NOMO-1 (cell line): ENCODE data around the gene THOC2.
"Not testable (repeated sequence)": the region's sequence is repeated elsewhere in the genome, so short reads cannot be mapped to it uniquely, and the experiment has no call there.

Source experiments
- DNase-seq, 2 experiments: peaks; one replicate each; lab custom pipeline; 2025; ENCODE audit not compliant: unreplicated experiment in 2 of 2; lab: John Stamatoyannopoulos, UW

THOC2 gene

DNA sequence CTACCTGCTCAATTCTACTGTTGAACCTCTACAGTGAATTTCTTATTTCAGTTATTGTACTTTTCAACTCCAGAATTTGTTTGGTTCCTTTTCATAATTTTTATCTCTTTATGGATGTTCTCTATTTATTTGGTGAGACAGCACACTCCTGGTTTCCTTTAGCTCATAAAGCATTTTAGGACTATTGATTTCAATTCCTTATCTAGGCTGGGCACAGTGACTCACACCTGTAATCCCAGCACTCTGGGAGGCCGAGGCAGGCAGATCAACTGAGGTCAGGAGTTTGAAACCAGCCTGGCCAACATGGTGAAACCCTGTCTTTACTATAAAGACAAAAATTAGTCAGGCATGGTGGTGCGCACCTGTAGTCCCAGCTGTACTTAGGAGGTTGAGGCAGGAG lies 57.7 kb downstream of the THOC2 start:
- DNase-seq, result no peak

DNA sequence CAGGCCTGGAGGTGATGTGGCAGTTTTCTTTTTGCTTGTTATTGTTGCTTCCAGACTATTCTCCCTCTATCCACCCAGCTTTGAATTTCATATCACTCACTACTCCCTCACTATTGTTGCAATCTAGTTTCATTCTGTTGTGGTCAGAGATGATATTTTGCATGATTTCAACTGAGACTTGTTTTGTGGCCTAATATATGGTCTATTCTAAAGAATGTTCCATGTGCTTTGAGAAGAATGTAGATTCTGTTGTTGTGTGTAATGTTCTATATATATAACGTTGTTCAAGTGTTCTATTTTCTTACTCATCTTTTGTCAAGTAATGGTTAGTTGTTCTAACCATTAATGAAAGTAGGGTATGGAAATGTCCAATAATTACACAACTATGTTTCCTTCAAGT lies 59.0 kb downstream of the THOC2 start:
- DNase-seq, result no peak

DNA sequence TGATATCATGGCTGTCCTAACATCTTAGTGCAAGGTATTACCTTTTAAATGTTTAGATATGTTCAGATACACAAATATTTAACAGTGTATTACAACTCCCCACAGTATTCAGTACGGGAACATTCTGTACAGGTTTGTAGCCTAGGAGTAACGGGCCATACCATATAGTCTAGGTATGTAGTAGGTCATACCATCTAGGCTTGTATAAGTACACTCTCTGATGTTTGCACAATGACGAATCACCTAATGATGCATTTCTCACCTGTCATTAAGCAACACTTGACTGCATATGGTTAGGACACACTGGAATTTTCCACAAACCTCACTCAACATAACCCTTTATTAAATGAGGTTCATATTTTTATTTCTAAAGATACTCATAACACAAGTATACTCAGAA lies 67.7 kb downstream of the THOC2 start:
- no peak for DNase-seq

DNA sequence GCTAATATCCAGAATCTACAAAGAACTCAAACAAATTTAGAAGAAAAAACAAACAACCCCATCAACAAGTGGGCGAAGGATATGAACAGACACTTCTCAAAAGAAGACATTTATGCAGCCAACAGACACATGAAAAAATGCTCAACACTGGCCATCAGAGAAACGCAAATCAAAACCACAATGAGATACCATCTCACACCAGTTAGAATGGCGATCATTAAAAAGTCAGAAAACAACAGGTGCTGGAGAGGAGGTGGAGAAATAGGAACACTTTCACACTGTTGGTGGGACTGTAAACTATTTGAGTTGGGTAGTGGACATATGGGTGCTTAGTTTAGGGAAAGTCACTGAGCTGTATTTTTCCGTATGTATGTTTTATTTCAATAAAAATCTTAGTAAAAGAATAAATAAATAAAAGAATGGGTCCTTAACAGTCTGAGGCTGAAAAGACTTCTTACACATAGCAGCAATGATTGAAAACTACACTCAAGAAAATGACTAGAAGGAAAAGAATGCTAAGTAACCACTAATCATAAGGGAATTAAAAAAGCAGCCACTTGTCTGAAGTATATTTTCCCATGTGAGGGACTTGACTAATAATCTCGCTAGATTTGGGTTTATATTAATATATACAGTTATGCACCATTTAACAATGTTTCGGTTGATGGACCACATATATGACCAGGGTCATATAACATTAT lies 68.2 kb downstream of the THOC2 start:
- not testable (repeated sequence) for DNase-seq

DNA sequence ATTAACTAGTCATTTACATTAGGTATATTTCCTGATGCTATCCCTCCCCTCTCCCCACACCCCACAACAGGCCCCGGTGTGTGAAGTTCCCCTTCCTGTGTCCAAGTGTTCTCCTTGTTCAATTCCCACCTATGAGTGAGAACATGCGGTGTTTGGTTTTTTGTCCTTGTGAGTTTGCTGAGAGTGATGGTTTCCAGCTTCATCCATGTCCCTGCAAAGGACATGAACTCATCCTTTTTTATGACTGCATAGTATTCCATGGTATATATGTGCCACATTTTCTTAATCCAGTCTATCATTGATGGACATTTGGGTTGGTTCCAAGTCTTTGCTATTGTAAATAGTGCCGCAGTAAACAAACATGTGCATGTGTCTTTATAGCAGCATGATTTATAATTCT lies 69.1 kb downstream of the THOC2 start:
- DNase-seq, result not testable (repeated sequence)

DNA sequence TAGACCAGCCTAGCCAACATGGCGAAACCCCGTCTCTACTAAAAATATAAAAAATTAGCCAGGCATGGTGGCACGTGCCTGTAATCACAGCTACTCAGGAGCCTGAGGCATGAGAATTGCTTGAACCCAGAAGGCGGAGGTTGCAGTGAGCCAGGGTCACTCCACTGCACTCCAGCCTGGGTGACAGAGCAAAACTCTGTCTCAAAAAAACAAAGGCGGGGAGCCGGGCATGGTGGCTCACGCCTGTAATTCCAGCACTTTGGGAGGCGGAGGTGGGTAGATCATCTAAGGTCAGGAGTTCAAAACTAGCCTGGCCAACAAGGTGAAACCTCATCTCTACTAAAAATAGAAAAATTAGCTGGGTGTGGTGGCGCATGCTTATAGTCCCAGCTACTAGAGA lies 76.3 kb downstream of the THOC2 start:
- DNase-seq, result not testable (repeated sequence)

DNA sequence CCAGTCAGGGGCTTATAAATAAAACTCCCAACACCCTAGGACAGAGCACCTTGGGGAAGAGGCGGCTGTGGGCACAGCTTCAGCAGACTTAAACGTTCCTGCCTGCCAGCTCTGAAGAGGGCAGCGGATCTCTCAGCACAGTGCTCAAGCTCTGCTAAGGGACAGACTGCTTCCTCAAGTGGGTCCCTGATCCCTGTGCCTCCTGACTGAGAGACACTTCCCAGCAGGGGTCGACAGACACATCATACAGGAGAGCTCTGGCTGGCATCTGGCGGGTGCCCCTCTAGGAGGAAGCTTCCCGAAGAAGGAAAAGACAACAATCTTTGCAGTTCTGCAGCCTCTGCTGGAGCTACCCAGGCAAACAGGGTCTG lies 84.1 kb downstream of the THOC2 start:
- DNase-seq, result not testable (repeated sequence)

DNA sequence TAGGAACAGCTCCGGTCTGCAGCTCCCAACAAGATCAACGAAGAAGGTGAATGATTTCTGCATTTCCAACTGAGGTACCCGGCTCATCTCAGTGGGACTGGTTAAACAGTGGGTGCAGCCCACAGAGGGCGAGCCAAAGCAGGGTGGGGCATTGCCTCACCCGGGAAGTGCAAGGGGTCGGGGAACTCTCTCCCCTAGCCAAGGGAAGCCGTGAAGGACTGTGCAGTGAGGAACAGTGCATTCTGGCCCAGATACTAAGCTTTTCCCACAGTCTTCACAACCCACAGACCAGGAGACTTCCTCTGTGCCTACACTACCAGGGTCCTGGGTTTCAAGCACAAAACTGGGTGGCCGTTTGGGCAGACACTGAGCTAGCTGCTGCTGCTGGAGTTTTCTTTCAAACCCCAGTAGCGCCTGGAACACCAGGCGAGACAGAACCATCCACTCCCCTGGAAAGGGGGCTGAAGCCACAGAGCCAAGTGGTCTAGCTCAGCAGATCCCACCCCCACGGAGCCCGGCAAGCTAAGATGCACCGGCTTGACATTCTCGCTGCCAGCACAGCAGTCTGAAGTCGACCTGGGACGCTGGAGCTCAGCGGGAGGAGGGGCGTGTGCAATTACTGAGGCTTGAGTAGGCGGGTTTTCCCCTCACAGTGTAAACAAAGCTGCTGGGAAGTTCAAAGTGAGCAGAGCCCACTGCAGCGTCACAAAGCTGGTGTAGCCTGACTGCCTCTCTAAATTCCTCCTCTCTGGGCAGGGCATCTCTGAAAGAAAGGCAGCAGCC lies 84.6 kb downstream of the THOC2 start:
- DNase-seq, result no peak

DNA sequence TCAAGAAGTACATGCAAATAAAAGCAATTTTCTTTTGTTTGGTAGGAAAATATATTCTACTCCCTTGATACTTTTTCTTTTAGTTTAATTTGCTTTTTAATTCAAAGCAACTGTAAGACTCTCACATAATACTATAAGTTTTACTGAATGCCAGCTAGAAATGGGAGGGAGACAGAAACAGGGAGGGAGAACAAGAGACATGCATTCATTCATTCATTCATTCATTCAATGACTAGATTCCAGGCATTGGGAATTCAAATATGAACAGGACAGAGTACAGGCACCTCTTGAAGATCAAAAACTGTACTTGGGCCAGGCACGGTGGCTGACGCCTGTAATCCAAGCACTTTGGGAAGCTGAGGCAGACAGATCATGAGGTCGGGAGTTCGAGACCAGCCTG lies 85.6 kb downstream of the THOC2 start:
- DNase-seq, result no peak

DNA sequence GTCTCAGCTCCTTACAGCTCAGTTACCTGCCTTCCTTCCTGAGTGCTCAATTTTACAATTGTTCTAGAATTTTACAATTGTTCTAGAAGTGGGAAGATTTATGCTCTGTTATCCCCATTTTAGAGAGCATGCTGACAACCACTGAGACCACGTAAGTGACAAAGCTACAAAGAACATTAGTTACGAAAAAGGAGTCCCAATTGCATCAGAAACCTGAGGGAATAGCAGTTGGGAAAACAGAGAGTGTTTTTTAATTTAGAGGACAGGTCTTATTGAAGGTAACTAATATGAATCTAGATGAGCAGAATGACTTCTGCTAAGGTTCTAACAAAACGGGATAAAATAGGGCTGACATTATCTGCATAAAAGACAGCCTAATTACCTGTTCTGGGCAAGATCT lies 103.3 kb downstream of the THOC2 start:
- DNase-seq, result no peak

DNA sequence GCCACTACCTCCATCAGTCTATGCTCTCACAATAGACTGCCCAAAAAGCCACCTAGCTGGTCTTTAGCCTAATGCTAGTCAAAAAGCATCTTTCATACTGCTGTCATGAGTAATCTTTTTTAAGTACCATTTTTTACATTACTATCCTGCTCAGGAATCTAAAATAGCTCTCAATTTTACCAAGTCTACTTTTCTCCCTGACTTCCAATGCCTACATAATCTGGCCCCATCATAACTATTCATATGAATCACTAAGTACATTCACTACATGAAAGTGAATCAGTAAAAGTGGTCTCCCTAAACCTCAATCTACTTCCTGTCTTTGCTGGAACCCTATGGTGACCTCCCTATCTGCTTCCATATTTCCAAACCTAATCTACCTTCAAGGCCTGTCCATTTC lies 105.9 kb downstream of the THOC2 start:
- no peak for DNase-seq

DNA sequence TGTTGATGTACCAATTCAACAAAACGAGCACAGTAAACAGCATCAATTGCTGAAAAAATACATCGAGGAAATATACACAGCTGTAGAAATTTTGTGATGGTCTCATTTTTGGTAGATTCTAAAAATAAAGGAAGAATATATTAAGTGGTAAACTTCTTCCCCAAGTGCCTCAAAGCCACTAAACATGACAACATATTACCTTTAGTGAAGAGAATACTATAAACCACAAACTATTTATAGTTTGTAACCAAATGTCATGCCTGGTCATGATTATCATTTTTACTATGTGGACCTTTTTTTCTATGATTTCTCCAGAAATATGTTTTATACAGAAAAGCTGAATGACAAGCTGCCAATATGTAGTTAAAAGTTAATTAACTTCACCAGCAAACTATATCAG lies 106.9 kb downstream of the THOC2 start:
- DNase-seq, result no peak

DNA sequence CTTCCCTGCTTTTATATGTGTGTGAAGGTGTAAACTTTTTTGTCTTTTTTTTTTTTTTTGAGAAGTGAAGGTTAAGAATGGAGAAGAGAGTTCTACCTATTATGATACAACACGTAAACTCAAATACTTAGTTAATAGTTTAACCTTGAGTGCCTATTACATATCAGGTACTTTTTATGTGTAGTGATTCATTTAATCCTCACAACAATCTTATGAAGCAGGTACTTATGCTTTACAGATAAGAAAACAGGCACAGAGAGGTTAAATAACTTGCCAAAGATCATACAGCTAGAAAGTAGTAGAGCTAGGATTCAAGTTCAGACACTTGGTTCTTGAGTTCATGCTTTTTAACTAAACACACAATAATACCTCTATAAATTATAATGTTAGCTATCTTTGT lies 107.4 kb downstream of the THOC2 start:
- no peak for DNase-seq

DNA sequence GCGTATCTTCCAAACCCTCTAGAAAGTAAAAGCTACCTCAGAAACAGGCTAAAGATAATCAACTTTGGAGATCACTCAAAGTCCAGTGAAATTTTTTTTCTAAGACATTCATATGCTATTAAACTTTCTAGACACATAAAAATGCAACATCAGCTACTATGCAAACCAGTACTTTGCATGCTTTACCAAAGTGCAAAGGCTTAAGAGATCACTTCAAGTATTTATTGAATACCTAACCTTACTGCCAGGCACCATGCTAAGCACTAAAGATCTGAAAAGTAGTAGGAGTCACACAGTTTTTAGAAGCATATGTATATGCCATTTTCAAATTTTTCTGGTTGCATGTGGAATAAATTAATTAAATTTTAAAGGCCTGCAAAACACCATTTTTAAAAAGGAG lies 115.8 kb downstream of the THOC2 start:
- no peak for DNase-seq

DNA sequence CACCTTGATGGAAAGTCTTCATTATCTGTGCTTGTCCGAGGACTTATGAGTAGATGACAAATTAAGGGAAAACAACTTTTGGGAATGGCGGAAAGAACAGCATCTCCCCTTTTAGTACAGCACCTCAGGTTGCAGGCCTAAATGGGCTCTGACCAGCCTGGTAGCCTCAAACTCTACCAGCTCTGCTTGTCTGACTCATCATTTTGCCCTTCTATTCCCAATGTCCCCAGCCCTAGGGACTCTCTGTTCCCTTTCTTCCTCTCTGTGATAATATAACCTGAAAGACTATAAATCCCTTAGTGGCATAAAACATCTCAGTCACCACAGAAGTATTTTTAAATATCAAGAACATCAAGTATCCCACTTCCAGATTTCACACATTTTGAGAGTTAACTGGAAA lies 121.9 kb downstream of the THOC2 start:
- DNase-seq, result no peak

DNA sequence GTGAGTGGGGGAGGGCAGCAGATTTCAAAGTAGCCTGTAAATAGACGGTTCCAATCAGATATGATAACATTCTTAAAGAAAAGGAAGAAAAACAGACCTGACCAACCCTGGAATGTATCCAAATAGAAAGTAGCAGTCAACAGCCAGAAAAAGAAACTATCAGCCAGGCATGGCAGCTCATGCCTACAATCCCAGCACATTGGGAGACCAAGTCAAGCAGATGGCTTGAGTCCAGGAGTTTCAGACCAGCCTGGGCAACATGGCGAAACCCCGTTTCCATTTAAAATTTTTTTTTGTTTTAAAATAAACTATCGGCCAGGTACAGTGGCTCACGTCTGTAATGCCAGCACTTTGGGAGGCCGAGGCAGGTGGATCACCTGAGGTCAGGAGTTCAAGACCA lies 125.0 kb downstream of the THOC2 start:
- no peak for DNase-seq

DNA sequence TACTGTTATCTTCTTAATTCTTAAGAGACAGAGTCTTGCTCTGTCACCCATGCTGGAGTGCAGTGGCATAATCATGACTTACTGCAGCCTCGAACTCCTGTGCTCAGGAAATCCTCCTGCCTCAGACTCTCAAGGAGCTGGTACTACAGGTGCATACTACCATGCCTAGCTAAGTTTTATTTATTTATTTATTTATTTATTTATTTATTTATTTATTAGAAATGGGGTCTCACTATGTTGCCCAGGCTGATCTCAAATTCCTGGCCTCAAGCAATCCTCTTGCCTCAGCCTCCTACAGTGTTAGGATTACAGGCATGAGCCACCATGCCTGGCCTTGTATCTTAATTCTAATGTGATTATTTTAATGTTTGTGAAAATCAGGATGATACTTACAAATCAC lies 125.6 kb downstream of the THOC2 start:
- no peak for DNase-seq

DNA sequence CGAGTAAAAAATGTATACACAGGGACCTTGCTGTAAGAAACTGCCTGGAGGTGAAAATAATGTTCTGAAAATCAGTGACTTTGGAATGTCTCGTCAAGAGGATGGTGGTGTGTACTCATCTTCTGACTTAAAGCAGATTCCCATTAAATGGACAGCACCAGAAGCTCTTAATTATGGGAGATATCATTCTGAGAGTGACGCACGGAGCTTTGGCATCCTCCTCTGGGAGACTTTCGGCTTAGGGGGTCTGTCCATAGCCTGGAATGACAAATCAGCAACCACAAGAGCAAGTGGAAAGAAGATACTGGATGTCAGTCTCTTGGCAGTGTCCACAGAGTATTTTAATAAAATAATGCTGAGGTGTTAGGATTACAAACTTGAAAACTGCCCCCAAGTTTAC lies 129.4 kb downstream of the THOC2 start:
- DNase-seq, result no peak

DNA sequence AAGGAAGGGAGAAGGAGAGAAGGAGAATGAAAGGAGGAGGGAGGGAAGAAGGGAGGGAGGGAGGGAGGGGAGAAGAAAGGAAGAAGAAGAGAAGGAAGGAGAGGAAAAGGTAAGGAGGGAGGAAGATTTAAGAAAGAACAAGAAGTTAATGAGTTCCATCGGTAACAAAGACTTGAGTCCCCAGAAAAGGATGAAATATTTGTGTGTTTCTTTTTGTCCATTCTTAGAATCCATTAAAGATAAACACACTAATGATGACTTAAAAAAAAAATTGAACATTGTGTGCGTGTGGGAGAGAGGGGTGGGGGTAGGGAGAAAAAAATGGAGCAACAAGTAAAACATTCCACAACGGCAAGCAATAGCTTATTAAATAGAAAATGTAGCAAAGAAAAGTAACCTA lies 131.4 kb downstream of the THOC2 start:
- no peak for DNase-seq

DNA sequence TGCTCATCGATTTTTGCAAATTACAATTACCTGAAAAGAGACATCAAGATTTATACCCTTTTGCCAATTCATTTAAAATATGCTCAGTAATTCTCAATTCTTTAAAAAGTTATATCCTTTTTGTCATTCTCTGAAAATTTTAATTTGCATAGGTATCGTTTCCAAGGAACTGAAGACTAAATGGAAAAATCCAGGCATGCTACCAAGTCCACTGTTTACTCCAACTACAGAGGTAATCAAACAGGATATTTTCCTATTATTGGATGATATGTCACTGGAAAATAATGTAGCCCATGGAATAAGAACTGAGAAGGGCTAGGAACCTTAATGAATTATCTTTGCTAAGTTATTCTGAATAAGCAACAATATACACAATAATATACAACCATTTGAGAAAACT lies 132.7 kb downstream of the THOC2 start:
- DNase-seq, result no peak

DNA sequence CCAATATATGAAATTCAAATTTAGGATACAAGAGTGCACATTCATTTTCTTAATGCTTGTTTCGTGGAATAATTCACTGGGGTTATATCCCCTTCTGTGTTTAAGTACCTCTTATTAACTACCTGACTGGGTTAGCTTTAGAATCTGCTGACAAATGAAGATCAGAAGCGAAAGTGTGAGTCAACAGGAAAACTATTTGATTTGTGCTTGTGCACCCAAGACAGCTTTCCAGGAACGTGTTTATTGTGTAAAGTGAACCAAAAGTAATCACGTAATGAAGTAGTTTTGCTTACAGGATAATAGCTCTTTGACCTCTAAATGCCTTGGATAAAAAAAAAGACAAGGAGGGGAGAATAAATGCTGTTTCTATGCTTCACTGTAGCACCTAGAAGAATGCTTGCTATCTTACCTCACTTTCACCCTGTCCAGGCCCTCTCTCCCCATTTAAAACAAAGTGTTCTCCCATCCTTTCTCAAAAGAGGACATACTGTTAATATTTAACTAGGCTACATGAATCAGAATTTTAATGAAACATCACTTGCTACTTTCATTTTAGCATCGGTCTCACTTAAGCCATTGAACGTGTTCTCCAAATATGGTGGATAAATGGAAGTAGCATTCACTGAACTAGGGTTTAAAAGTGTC lies 141.9 kb downstream of the THOC2 start:
- DNase-seq, result no peak

DNA sequence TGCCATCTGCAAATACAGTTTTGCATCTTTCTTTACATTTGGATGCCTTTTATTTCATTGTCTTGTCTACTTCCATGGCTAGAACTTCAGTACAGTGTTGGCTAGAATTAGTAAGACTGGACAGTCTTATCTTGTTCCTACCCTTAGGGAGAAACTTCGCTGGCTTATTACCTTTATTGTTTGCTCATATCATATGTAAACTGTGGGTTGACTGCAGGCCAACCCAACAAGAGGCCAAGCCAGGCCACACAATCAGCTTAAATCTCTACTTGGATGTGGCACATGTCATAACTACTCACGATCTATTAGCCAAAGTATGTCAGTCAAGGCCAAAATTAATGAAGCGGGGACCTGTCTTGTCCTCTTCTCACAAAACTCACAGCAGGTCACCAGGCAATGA lies 144.1 kb downstream of the THOC2 start:
- DNase-seq, result no peak
